H1 (cell line): ENCODE measurements around the gene SLC6A20. TPM values are rescaled to one million over a fixed set of nuclear protein-coding genes. Genes with fewer than 3 reads are reported as not detected.
A peak's percentile ranks its signal among the peaks of the same experiment; 100 is the strongest.

Experiments used
- CTCF ChIA-PET: fragments of 300-600 bp; sonication (Branson Sonifier 250); formaldehyde crosslinking; loops from one replicate; lab custom pipeline; 2021; ENCODE audit not compliant: partially characterized antibody; lab: Charles Lee
- POLR2A ChIA-PET: fragments of 300-600 bp; sonication (Branson Sonifier 250); formaldehyde crosslinking; loops from one replicate; lab custom pipeline; 2021; ENCODE audit warnings: inconsistent platforms; ENCODE audit not compliant: partially characterized antibody; lab: Charles Lee
- DNase-seq, 2 experiments: peaks; one replicate each; pipeline versions ENCODE4 v3.0.0 to v3.0.0-alpha.2; 2010 to 2022; ENCODE audit warnings: low spot score in 2 of 2, low read depth in 1 of 2, mixed read lengths in 1 of 2
- FAIRE-seq: peaks from 2 replicates; lab custom pipeline; 2011; peaks lifted over from hg19 to GRCh38; lab: Jason Lieb, UNC
- H2AFZ ChIP-seq: 2 replicates; pipeline ENCODE4 v1.8.1; 2012; ENCODE audit warnings: low read length, inconsistent platforms
- H2AK5ac ChIP-seq: 2 replicates; pipeline ENCODE4 v1.6.1; 2013; ENCODE audit warnings: low read depth, low read length
- H2BK120ac ChIP-seq: replicated peaks from 2 replicates; pipeline ENCODE3; 2013; ENCODE audit warnings: low read depth, low read length, inconsistent platforms
- H2BK12ac ChIP-seq: 2 replicates; pipeline ENCODE4 v1.6.1; 2013; ENCODE audit warnings: low read depth, low read length
- H2BK15ac ChIP-seq: 2 replicates; pipeline ENCODE4 v1.6.1; 2013; ENCODE audit warnings: low read length
- H2BK20ac ChIP-seq: 2 replicates; pipeline ENCODE4 v1.6.1; 2013; ENCODE audit warnings: low read length
- H2BK5ac ChIP-seq: 2 replicates; pipeline ENCODE4 v1.6.1; 2013; ENCODE audit warnings: low read depth, low read length
- H3K14ac ChIP-seq: 2 replicates; pipeline ENCODE4 v1.6.1; 2013; ENCODE audit warnings: inconsistent platforms; ENCODE audit not compliant: insufficient read length
- H3K18ac ChIP-seq: 2 replicates; pipeline ENCODE4 v1.6.1; 2013; ENCODE audit warnings: low read length; ENCODE audit errors: extremely low read depth
- H3K23ac ChIP-seq: 2 replicates; pipeline ENCODE4 v1.6.1; 2013; ENCODE audit warnings: inconsistent platforms; ENCODE audit not compliant: insufficient read length
- H3K23me2 ChIP-seq: 2 replicates; pipeline ENCODE4 v1.6.1; 2013; ENCODE audit warnings: low read depth, low read length
- H3K27ac ChIP-seq: 2 replicates; pipeline ENCODE4 v1.6.1; 2011; ENCODE audit warnings: low read depth, low read length, inconsistent platforms
- H3K27me3 ChIP-seq, 4 experiments: replicated peaks in 1 of 4; 1 replicate in 1 of 4; 2 replicates in 3 of 4; pipeline versions ENCODE4 v1.6.1 to v1.8.1; 2011 to 2013; ENCODE audit warnings: low read length in 3 of 4, mild to moderate bottlenecking in 3 of 4, inconsistent platforms in 2 of 4, mixed read lengths in 2 of 4, moderate library complexity in 1 of 4; ENCODE audit not compliant: control insufficient read depth in 3 of 4, insufficient read depth in 3 of 4; ENCODE audit errors: extremely low read depth in 1 of 4
- H3K36me3 ChIP-seq, 4 experiments: 2 replicates each; pipeline versions ENCODE4 v1.6.1 to v1.8.1; 2011 to 2013; ENCODE audit warnings: mild to moderate bottlenecking in 4 of 4, low read length in 3 of 4, moderate library complexity in 2 of 4, control low read depth in 1 of 4, inconsistent platforms in 1 of 4; ENCODE audit not compliant: insufficient read depth in 4 of 4, control insufficient read depth in 2 of 4
- H3K4ac ChIP-seq: replicated peaks from 2 replicates; pipeline ENCODE3; 2013; ENCODE audit warnings: low read length, low read depth, mixed read lengths, inconsistent platforms; ENCODE audit not compliant: insufficient read length
- H3K4me1 ChIP-seq, 4 experiments: replicated peaks in 1 of 4; 1 replicate in 1 of 4; 2 replicates in 3 of 4; pipeline versions ENCODE4 v1.6.1 to v1.8.1; 2011 to 2013; ENCODE audit warnings: low read length in 3 of 4, inconsistent platforms in 2 of 4, mixed read lengths in 1 of 4; ENCODE audit not compliant: insufficient read depth in 4 of 4, control insufficient read depth in 3 of 4
- H3K4me2 ChIP-seq, 2 experiments: 2 replicates each; pipeline versions ENCODE4 v1.6.1 to v1.8.1; 2011 to 2013; ENCODE audit warnings: low read depth in 2 of 2, low read length in 2 of 2, control low read depth in 1 of 2, inconsistent platforms in 1 of 2, mild to moderate bottlenecking in 1 of 2; ENCODE audit not compliant: insufficient read depth in 1 of 2
- H3K4me3 ChIP-seq, 4 experiments: fragments of 200-600, 300-600 bp in 1 of 4; sonication (generic), shearing (Covaris generic), sonication (Bioruptor Twin) in 1 of 4; 2 replicates each; pipeline versions ENCODE4 v1.5.1 to v1.8.1; 2011 to 2016; ENCODE audit warnings: low read length in 4 of 4, low read depth in 3 of 4, control low read depth in 2 of 4, inconsistent platforms in 2 of 4, mild to moderate bottlenecking in 2 of 4, mixed read lengths in 1 of 4, moderate library complexity in 1 of 4; ENCODE audit not compliant: insufficient read depth in 2 of 4; ENCODE audit errors: extremely low read depth in 1 of 4
- H3K56ac ChIP-seq: replicated peaks from 2 replicates; pipeline ENCODE3; 2013; ENCODE audit warnings: low read depth, mild to moderate bottlenecking, mixed read lengths, low read length, inconsistent platforms; ENCODE audit not compliant: insufficient read length
- H3K79me1 ChIP-seq: 2 replicates; pipeline ENCODE4 v1.6.1; 2013; ENCODE audit warnings: low read depth, low read length, control low read depth
- H3K79me2 ChIP-seq, 2 experiments: 2 replicates each; pipeline versions ENCODE4 v1.6.1 to v1.8.1; 2012 to 2013; ENCODE audit warnings: low read length in 2 of 2, mild to moderate bottlenecking in 2 of 2, inconsistent platforms in 1 of 2; ENCODE audit not compliant: insufficient read depth in 2 of 2, control insufficient read depth in 1 of 2
- H3K9ac ChIP-seq, 4 experiments: replicated peaks in 1 of 4; 1 replicate in 1 of 4; 2 replicates in 3 of 4; pipeline versions ENCODE4 v1.6.1 to v1.8.1; 2011 to 2013; ENCODE audit warnings: low read depth in 3 of 4, low read length in 3 of 4, control low read depth in 2 of 4, mild to moderate bottlenecking in 2 of 4, moderate library complexity in 2 of 4, inconsistent platforms in 1 of 4; ENCODE audit errors: extremely low read depth in 1 of 4
- H3K9me3 ChIP-seq, 2 experiments: 2 replicates each; pipeline versions ENCODE4 v1.6.1 to v1.8.1; 2012 to 2013; ENCODE audit warnings: mild to moderate bottlenecking in 2 of 2, moderate library complexity in 2 of 2, control low read depth in 1 of 2, inconsistent platforms in 1 of 2, low read depth in 1 of 2, low read length in 1 of 2, mixed read lengths in 1 of 2; ENCODE audit not compliant: insufficient read depth in 2 of 2
- H4K20me1 ChIP-seq, 2 experiments: replicated peaks in 1 of 2; 2 replicates each; pipeline versions ENCODE3 to v1.8.1; 2011 to 2013; ENCODE audit warnings: inconsistent platforms in 2 of 2, low read length in 2 of 2, mild to moderate bottlenecking in 1 of 2; ENCODE audit not compliant: insufficient read depth in 2 of 2, control insufficient read depth in 1 of 2
- H4K5ac ChIP-seq: 2 replicates; pipeline ENCODE4 v1.6.1; 2013; ENCODE audit warnings: low read length, low read depth, mixed read lengths, inconsistent platforms; ENCODE audit not compliant: insufficient read length
- H4K8ac ChIP-seq: 2 replicates; pipeline ENCODE4 v1.8.0; 2013; ENCODE audit warnings: mild to moderate bottlenecking, moderate library complexity, low read length, inconsistent platforms; ENCODE audit not compliant: insufficient read depth; ENCODE audit errors: extremely low read depth
- H4K91ac ChIP-seq: replicated peaks from 2 replicates; pipeline ENCODE3; 2013; ENCODE audit warnings: low read length, mixed read lengths, inconsistent platforms; ENCODE audit not compliant: insufficient read length
- ATF2 ChIP-seq: IDR thresholded peaks from 2 replicates; pipeline ENCODE4 v1.6.1; 2012; ENCODE audit warnings: low read length, inconsistent platforms
- ATF3 ChIP-seq: IDR thresholded peaks from 2 replicates; pipeline ENCODE4 v1.6.1; 2011; ENCODE audit warnings: low read depth, mild to moderate bottlenecking, low read length; ENCODE audit not compliant: insufficient read depth
- BCL11A ChIP-seq, 2 experiments: IDR thresholded peaks; one replicate each; pipeline ENCODE4 v1.6.1; 2011; ENCODE audit warnings: low read depth in 2 of 2, low read length in 2 of 2, mild to moderate bottlenecking in 2 of 2
- GABPA ChIP-seq: IDR thresholded peaks from 2 replicates; pipeline ENCODE4 v1.6.1; 2011; ENCODE audit warnings: mild to moderate bottlenecking, low read length, moderate library complexity, borderline replicate concordance; ENCODE audit not compliant: insufficient read depth
- GTF2F1 ChIP-seq: IDR thresholded peaks from 2 replicates; pipeline ENCODE4 v1.6.1; 2012; ENCODE audit warnings: low read depth, low read length, improper control_type of control experiment, borderline replicate concordance
- JUND ChIP-seq: IDR thresholded peaks from 2 replicates; pipeline ENCODE4 v1.6.1; 2011; ENCODE audit warnings: mild to moderate bottlenecking, improper control_type of control experiment, low read length
- MAX ChIP-seq: IDR thresholded peaks from 2 replicates; pipeline ENCODE4 v1.6.1; 2012; ENCODE audit warnings: inconsistent platforms
- PHF8 ChIP-seq: fragments of 200-600 bp; sonication (generic); conservative IDR thresholded peaks from 2 replicates; pipeline ENCODE4 v1.7.1; 2012; ENCODE audit warnings: low read depth, mild to moderate bottlenecking, inconsistent platforms, low read length, moderate library complexity
- RFX5 ChIP-seq: IDR thresholded peaks from 2 replicates; pipeline ENCODE4 v1.6.1; 2011; ENCODE audit warnings: low read depth, low read length, improper control_type of control experiment, borderline replicate concordance
- RXRA ChIP-seq: IDR thresholded peaks from 2 replicates; pipeline ENCODE4 v1.6.1; 2011; ENCODE audit warnings: low read depth, mild to moderate bottlenecking, low read length, moderate library complexity; ENCODE audit not compliant: insufficient read depth
- SIN3A ChIP-seq, 2 experiments: IDR thresholded peaks in 1 of 2; conservative IDR thresholded peaks in 1 of 2; 2 replicates each; pipeline ENCODE4 v1.6.1; 2011 to 2012; ENCODE audit warnings: low read length in 2 of 2, improper control_type of control experiment in 1 of 2, low read depth in 1 of 2, mild to moderate bottlenecking in 1 of 2
- whole genome bisulfite sequencing, 2 experiments: shearing (Covaris generic) in 1 of 2; methylation state at CpG; one replicate each; pipeline versions ENCODE4 v1.1.6 to v1.1.7; 2013 to 2015; ENCODE audit warnings: low lambda C conversion rate in 2 of 2, mixed read lengths in 2 of 2, inconsistent platforms in 1 of 2, low coverage in 1 of 2, missing lambda C conversion rate in 1 of 2; ENCODE audit not compliant: insufficient replicate concordance in 2 of 2, insufficient coverage in 1 of 2, insufficient read length in 1 of 2; ENCODE audit errors: extremely low coverage in 1 of 2, missing lambda C conversion rate in 1 of 2; 5-methylcytosine and 5-hydroxymethylcytosine counted together
- polyA plus RNA-seq, 7 experiments: library from polyadenylated mRNA; depleted of rRNA in 3 of 7; stranded (reverse) in 5 of 7; unstranded in 2 of 7; fragments of >200 nt in 5 of 7; fragments of 200-250 nt in 2 of 7; gene quantifications; 1 replicate in 5 of 7; 2 replicates in 1 of 7; 4 replicates in 1 of 7; pipeline versions ENCODE4 v1.2.1 to v1.2.3, GENCODE V29; 2011 to 2013; ENCODE audit warnings: missing spikeins in 2 of 7, mixed read lengths in 2 of 7
- total RNA-seq: library from RNA; stranded (reverse); fragmentation: NEBNext Ultra II Directional; extraction: Animal tissue kit (Norgen Biotek cat#: 25700); gene quantifications from 2 replicates; pipeline ENCODE4 v1.2.1, GENCODE V29; 2021

The SLC6A20 gene
- total and polyA plus RNA-seq, 2 of the 8 experiments (the other 6 are each of a cell fraction or from before 2014, with no cell fraction given) = 0.05 TPM; not detected in 1

GRCh38 chr3:45782381-45782780 is 14.0 kb downstream of the SLC6A20 start:
- peaks cover 0 to 2% (median 0%) of the 10 kb centered on the region in 4 experiments; a peak in 1 of 7 replicates for H3K4me1 ChIP-seq
- no peak overlapping the region for H3K9ac ChIP-seq
- no peak overlapping the region for H3K23ac ChIP-seq
- no peaks in the 10 kb centered on the region for H4K20me1 ChIP-seq
- no peak for FAIRE-seq
- no peak overlapping the region for H2AK5ac ChIP-seq
- no peak overlapping the region for H2AFZ ChIP-seq
- no peak overlapping the region for H4K5ac ChIP-seq
- no peak overlapping the region for H2BK20ac ChIP-seq
- no peak overlapping the region for H4K8ac ChIP-seq
- H3K79me2 ChIP-seq = no peaks in the 10 kb centered on the region
- no peak overlapping the region for H3K4me2 ChIP-seq
- no peak overlapping the region for H3K18ac ChIP-seq
- no peak overlapping the region for H2BK12ac ChIP-seq
- no peak overlapping the region for H3K4ac ChIP-seq
- no peaks in the 10 kb centered on the region for H3K36me3 ChIP-seq
- H3K9me3 ChIP-seq = no peaks in the 10 kb centered on the region
- H3K23me2 ChIP-seq = peaks cover 5% of the 10 kb centered on the region; the same call in 1 of the 2 replicates
- WGBS, 2 experiments = 81 to 100% methylated on average over 2 to 3 of the region's 3 CpGs
- H3K27ac ChIP-seq = no peak overlapping the region
- H3K79me1 ChIP-seq = no peaks in the 10 kb centered on the region
- no peak overlapping the region for H3K14ac ChIP-seq
- CTCF ChIA-PET = interaction anchor here (0.8 to 1.9 kb wide), 3 partner anchors 16 to 146 kb away, joined by 4 to 5 read pairs (median 4); no protein-coding TSS in a partner anchor
- H3K4me3 ChIP-seq = no peak overlapping the region
- POLR2A ChIA-PET = no interaction called here
- peak overlapping the region; percentile 17 for H3K56ac ChIP-seq
- no peak for DNase-seq
- no peak overlapping the region for H2BK15ac ChIP-seq
- no peak overlapping the region for H2BK120ac ChIP-seq
- H3K27me3 ChIP-seq = no peaks in the 10 kb centered on the region
- no peak overlapping the region for H4K91ac ChIP-seq
- no peak overlapping the region for H2BK5ac ChIP-seq
- TF ChIP-seq MAX (no peak), ATF3 (no peak), BCL11A (IDR thresholded peaks at IDR 0.05; ENCODE audit: low read depth in 2 of 2, low read length in 2 of 2) (no peak), RXRA (no peak), GTF2F1 (no peak), SIN3A (conservative IDR thresholded peaks at IDR 0.05 in 1 of 2, IDR thresholded peaks at IDR 0.05 in 1 of 2; ENCODE audit: low read depth in 1 of 2, low read length in 2 of 2) (no peak), JUND (no peak), RFX5 (no peak), PHF8 (no peak), ATF2 (no peak), GABPA (no peak)
